AG20443 (cell line): ENCODE measurements around the gene STARD9.
"Not testable (repeated sequence)": the region's sequence is repeated elsewhere in the genome, so short reads cannot be mapped to it uniquely, and the experiment has no call there.

Experiments
- DNase-seq: peaks from one replicate; pipeline ENCODE4 v3.0.0; 2012; ENCODE audit warnings: low spot score, mixed read lengths

The STARD9 gene

GRCh38 chr15:42729409-42729808 lies 154.0 kb downstream of the STARD9 start:
- DNase-seq, result no peak

GRCh38 chr15:42730135-42730534 lies 154.7 kb downstream of the STARD9 start:
- DNase-seq, result no peak

- no peak for DNase-seq
These were observed 155.1 kb downstream of the STARD9 start for GRCh38 chr15:42730536-42730935.

GRCh38 chr15:42731461-42731860 lies 156.1 kb downstream of the STARD9 start:
- DNase-seq, result no peak

GRCh38 chr15:42732095-42732827 lies 156.9 kb downstream of the STARD9 start:
- no peak for DNase-seq

- no peak for DNase-seq
These were observed 157.6 kb downstream of the STARD9 start for GRCh38 chr15:42733027-42733426.

GRCh38 chr15:42734076-42734672 lies 158.8 kb downstream of the STARD9 start:
- DNase-seq, result no peak

GRCh38 chr15:42735382-42736165 lies 160.2 kb downstream of the STARD9 start:
- DNase-seq, result no peak

GRCh38 chr15:42736178-42736792 lies 160.9 kb downstream of the STARD9 start:
- peak; percentile 72 for DNase-seq

GRCh38 chr15:42736793-42737528 lies 161.6 kb downstream of the STARD9 start, which contains the start of gene CDAN1:
Gene CDAN1, minus strand, starts transcription at chr15:42737128. Its CDS starts 26 bp downstream, at chr15:42737102.
- DNase-seq, result peak; percentile 100

GRCh38 chr15:42737529-42738328 lies 162.3 kb downstream of the STARD9 start:
- no peak for DNase-seq

- no peak for DNase-seq
These were observed 166.3 kb downstream of the STARD9 start for GRCh38 chr15:42741710-42742109.

GRCh38 chr15:42742149-42742548 lies 166.7 kb downstream of the STARD9 start:
- no peak for DNase-seq

- DNase-seq, result no peak
These were observed 168.8 kb downstream of the STARD9 start for GRCh38 chr15:42744195-42744594.

GRCh38 chr15:42749266-42749665 lies 173.9 kb downstream of the STARD9 start:
- no peak for DNase-seq

GRCh38 chr15:42750306-42750705 lies 174.9 kb downstream of the STARD9 start:
- no peak for DNase-seq

- no peak for DNase-seq
These were observed 183.7 kb downstream of the STARD9 start for GRCh38 chr15:42759093-42759492.

- DNase-seq, result no peak
These were observed 185.4 kb downstream of the STARD9 start for GRCh38 chr15:42760759-42761158.

- not testable (repeated sequence) for DNase-seq
These were observed 186.4 kb downstream of the STARD9 start for GRCh38 chr15:42761813-42762212.

- DNase-seq, result not testable (repeated sequence)
These were observed 188.8 kb downstream of the STARD9 start for GRCh38 chr15:42764154-42764731.
